Naive thymus-derived CD4-positive, alpha-beta T cell (primary cell): ENCODE measurements around the gene NINL. TPM values are rescaled to one million over a fixed set of nuclear protein-coding genes. Genes with fewer than 3 reads are reported as not detected.

Experiments used
- ATAC-seq: fragments of 150-1000 bp; cut with Tn5 transposase; 2 replicates; pipeline ENCODE4 v1.10.0; 2021; ENCODE audit warnings: mild to moderate bottlenecking, moderate library complexity
- CTCF ChIA-PET: fragments of 350-600 bp; sonication (Branson Sonifier 250); formaldehyde crosslinking; loops from one replicate; lab custom pipeline; 2021; ENCODE audit warnings: antibody characterized with exemption; lab: Charles Lee
- POLR2A ChIA-PET: fragments of 350-600 bp; sonication (Branson Sonifier 250); formaldehyde crosslinking; loops from one replicate; lab custom pipeline; 2021; ENCODE audit warnings: antibody characterized with exemption, inconsistent platforms; lab: Charles Lee
- DNase-seq, 9 donors: peaks; one replicate each; pipeline versions ENCODE4 v3.0.0 to v3.0.0-alpha.2; 2020 to 2022; ENCODE audit warnings: mixed read lengths in 1 of 9
- H3K27ac ChIP-seq: one replicate; pipeline ENCODE4 v1.7.0; 2013; ENCODE audit warnings: mild to moderate bottlenecking, low read depth, low read length, moderate library complexity
- H3K27me3 ChIP-seq, 2 donors: one replicate each; pipeline ENCODE4 v1.7.0; 2013; ENCODE audit warnings: low read length in 2 of 2, mild to moderate bottlenecking in 2 of 2, moderate library complexity in 2 of 2; ENCODE audit not compliant: control insufficient read depth in 2 of 2, insufficient read depth in 2 of 2
- H3K36me3 ChIP-seq, 3 experiments: 1 replicate in 2 of 3; 2 replicates in 1 of 3; pipeline ENCODE4 v1.7.0; 2013; ENCODE audit warnings: low read length in 3 of 3, mild to moderate bottlenecking in 3 of 3, moderate library complexity in 1 of 3; ENCODE audit not compliant: insufficient read depth in 3 of 3, control insufficient read depth in 2 of 3
- H3K4me1 ChIP-seq, 2 donors: one replicate each; pipeline ENCODE4 v1.7.0; 2013; ENCODE audit warnings: low read length in 2 of 2, mild to moderate bottlenecking in 2 of 2, moderate library complexity in 1 of 2; ENCODE audit not compliant: control insufficient read depth in 2 of 2, insufficient read depth in 2 of 2
- H3K4me3 ChIP-seq: 2 replicates; pipeline ENCODE4 v1.7.0; 2013; ENCODE audit warnings: mild to moderate bottlenecking, low read length
- H3K9me3 ChIP-seq, 3 experiments: 1 replicate in 2 of 3; 2 replicates in 1 of 3; pipeline ENCODE4 v1.7.0; 2013; ENCODE audit warnings: low read length in 3 of 3; ENCODE audit not compliant: control insufficient read depth in 2 of 3
- H3K27ac Mint-ChIP-seq, 9 donors: one replicate each; pipeline ENCODE4 v1.8.0; 2020 to 2022; ENCODE audit warnings: mixed read lengths in 9 of 9, mild to moderate bottlenecking in 8 of 9, moderate library complexity in 5 of 9, inconsistent platforms in 2 of 9
- H3K27me3 Mint-ChIP-seq, 5 donors: one replicate each; pipeline ENCODE4 v1.8.0; 2021 to 2022; ENCODE audit warnings: mixed read lengths in 5 of 5, mild to moderate bottlenecking in 1 of 5
- H3K36me3 Mint-ChIP-seq, 5 donors: one replicate each; pipeline ENCODE4 v1.8.0; 2020 to 2022; ENCODE audit warnings: mixed read lengths in 5 of 5, mild to moderate bottlenecking in 3 of 5, inconsistent platforms in 1 of 5
- H3K4me1 Mint-ChIP-seq, 7 donors: one replicate each; pipeline ENCODE4 v1.8.0; 2020 to 2022; ENCODE audit warnings: mixed read lengths in 7 of 7, mild to moderate bottlenecking in 3 of 7, inconsistent platforms in 1 of 7
- H3K4me3 Mint-ChIP-seq, 10 donors: one replicate each; pipeline ENCODE4 v1.8.0; 2020 to 2022; ENCODE audit warnings: mild to moderate bottlenecking in 10 of 10, mixed read lengths in 10 of 10, moderate library complexity in 6 of 10, inconsistent platforms in 2 of 10
- H3K9me3 Mint-ChIP-seq, 11 donors: one replicate each; pipeline ENCODE4 v1.8.0; 2020 to 2022; ENCODE audit warnings: mixed read lengths in 11 of 11, mild to moderate bottlenecking in 4 of 11, inconsistent platforms in 1 of 11, moderate library complexity in 1 of 11
- intact Hi-C, 2 donors: fragments of 100-400 bp; cut with micrococcal nuclease; formaldehyde crosslinking; loops; one replicate each; pipeline ENCODE4 v1.15.1; 2023
- polyA plus RNA-seq, 2 donors: library from polyadenylated mRNA; unstranded; fragments of 300-500 nt; fragmentation: Illumina TruSeq; gene quantifications; one replicate each; pipeline ENCODE4 v1.2.3, GENCODE V29; 2021
- total RNA-seq, 6 experiments: library from RNA in 5 of 6; stranded (reverse) in 5 of 6; gene quantifications; 1 replicate in 5 of 6; 2 replicates in 1 of 6; pipeline ENCODE4 v1.2.3 and lab custom pipeline; 2021 to 2026

The NINL gene
- total and polyA plus RNA-seq, 7 experiments from 2014 or later: 0.31 to 4.2 (median 2.4) TPM

DNA sequence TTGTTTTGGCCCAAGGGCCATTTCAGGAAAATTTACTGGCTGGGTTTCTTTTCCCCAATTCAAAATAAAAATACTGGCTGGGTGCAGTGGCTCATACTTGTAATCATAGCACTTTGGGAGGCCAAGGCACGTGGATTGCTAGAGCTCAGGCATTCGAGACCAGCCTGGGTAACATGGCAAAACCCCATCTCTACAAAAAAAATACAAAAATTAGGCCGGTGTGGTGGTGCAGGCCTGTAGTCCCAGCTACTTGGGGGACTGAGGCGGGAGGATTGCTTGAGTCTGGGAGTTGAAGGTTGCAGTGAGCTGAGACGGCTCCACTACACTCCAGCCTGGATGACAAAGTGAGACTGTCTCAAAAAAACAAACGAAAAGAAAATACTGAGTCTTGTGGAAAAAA lies 60.0 kb downstream of the NINL start:
- no peaks in the 10 kb centered on the region for H3K4me1 ChIP-seq
- H3K4me3 Mint-ChIP-seq: no peak overlapping the region
- no peak for DNase-seq
- CTCF ChIA-PET: no interaction called here
- no peak overlapping the region for H3K4me3 ChIP-seq
- no peaks in the 10 kb centered on the region for H3K27me3 Mint-ChIP-seq
- H3K27ac ChIP-seq: no peak overlapping the region
- ATAC-seq: no peak
- H3K36me3 ChIP-seq: no peaks in the 10 kb centered on the region
- peaks cover 0 to 13% (median 3%) of the 10 kb centered on the region in 11 donors for H3K9me3 Mint-ChIP-seq
- intact Hi-C loops: no loop called here
- no peak overlapping the region for H3K27ac Mint-ChIP-seq
- no peaks in the 10 kb centered on the region for H3K27me3 ChIP-seq
- POLR2A ChIA-PET: no interaction called here
- no peaks in the 10 kb centered on the region for H3K9me3 ChIP-seq
- H3K36me3 Mint-ChIP-seq: peaks cover 0 to 37% (median 1%) of the 10 kb centered on the region in 5 donors
- H3K4me1 Mint-ChIP-seq: no peaks in the 10 kb centered on the region

DNA sequence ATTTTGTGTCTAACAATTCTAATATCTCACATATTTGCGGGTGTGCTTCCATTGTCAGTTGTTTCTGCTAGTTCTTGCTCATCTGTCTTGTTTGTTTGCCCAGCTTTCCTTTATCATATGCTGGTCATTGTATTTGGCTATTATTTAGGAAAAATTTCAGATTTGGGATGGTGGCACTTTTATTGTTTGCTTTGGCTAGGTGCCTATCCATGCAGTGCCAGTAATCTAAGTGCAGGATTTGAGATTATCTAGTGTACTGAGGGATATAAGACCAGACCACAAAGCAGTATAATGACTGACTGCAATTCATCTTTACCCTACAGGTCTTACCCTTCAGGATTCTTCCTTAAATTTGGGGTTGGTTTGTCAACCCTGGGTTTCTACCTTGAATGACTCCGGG lies 63.9 kb downstream of the NINL start:
- Histone ChIP-seq H3K27me3 (no peaks in the 10 kb centered on the region), H3K4me3 (no peak overlapping the region), H3K4me1 (no peaks in the 10 kb centered on the region), H3K36me3 (no peaks in the 10 kb centered on the region), H3K9me3 (peaks cover 0 to 3% (median 0%) of the 10 kb centered on the region in 3 experiments), H3K27ac (no peak overlapping the region)
- intact Hi-C loops: no loop called here
- DNase-seq: no peak
- peaks cover 0 to 13% (median 6%) of the 10 kb centered on the region in 11 donors for H3K9me3 Mint-ChIP-seq
- H3K27ac Mint-ChIP-seq: no peak overlapping the region
- peaks cover 0 to 41% (median 7%) of the 10 kb centered on the region in 5 donors for H3K36me3 Mint-ChIP-seq
- H3K4me1 Mint-ChIP-seq: no peaks in the 10 kb centered on the region
- CTCF ChIA-PET: no interaction called here
- no peak overlapping the region for H3K4me3 Mint-ChIP-seq
- POLR2A ChIA-PET: no interaction called here
- no peak for ATAC-seq
- H3K27me3 Mint-ChIP-seq: no peaks in the 10 kb centered on the region

DNA sequence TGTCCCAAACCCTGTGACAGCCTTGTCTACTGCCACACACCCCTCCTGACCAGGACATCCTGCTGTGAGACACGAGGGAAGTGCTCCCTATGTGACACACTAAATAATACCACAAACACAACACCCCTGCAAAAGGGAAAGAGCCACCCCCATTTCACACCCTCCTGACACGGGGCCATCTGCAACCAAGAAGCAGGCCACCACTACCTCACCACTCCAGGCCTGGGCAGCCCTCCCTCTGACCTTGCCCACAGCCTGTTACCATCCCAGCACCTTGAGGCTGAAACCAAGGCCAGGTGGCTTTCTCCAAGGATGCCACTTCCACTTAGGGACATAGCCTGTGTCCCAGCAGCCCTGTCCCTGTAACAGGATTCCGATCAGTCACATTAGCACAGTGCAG lies 68.2 kb downstream of the NINL start:
- DNase-seq: no peak
- Mint-ChIP-seq H3K27me3 (no peaks in the 10 kb centered on the region), H3K36me3 (peaks cover 26 to 60% (median 31%) of the 10 kb centered on the region in 5 donors), H3K27ac (no peak overlapping the region), H3K9me3 (peaks cover 13 to 55% (median 34%) of the 10 kb centered on the region in 11 donors), H3K4me1 (no peaks in the 10 kb centered on the region), H3K4me3 (no peak overlapping the region)
- Histone ChIP-seq H3K27ac (no peak overlapping the region), H3K27me3 (no peaks in the 10 kb centered on the region), H3K4me3 (no peak overlapping the region), H3K9me3 (peaks cover 0 to 29% (median 5%) of the 10 kb centered on the region in 3 experiments), H3K4me1 (no peaks in the 10 kb centered on the region), H3K36me3 (no peaks in the 10 kb centered on the region)
- no peak for ATAC-seq
- intact Hi-C loops: no loop called here
- CTCF ChIA-PET: no interaction called here
- POLR2A ChIA-PET: no interaction called here

DNA sequence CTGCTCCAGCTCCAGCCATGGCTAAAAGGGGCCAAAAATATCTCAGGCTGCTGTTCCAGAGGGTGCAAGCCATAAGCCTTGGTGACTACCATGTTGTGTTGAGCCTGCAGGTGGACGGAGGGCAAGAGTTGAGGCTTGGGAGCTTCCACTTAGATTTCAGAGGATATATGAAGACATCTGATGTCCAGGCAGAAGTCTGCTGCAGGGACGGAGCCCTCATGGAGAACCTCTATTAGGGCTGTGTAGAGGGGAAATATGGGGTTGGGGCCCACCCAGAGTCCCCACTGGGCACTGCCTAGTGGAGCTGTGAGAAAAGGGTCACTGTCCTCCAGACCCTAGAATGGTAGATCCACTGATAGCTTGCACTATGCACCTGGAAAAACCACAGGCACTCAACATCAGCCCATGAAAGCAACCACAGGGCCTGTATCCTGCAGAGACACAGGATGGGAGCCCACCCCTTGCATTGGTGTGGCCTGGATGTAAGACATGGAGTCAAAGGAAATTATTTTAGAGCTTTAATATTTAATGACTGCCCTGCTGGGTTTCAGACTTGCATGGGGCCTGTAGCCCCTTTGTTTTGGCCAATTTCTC lies 70.5 kb downstream of the NINL start:
- Histone ChIP-seq H3K9me3 (peaks cover 0 to 29% (median 5%) of the 10 kb centered on the region in 3 experiments), H3K4me1 (no peaks in the 10 kb centered on the region), H3K27me3 (no peaks in the 10 kb centered on the region), H3K4me3 (no peak overlapping the region), H3K36me3 (no peaks in the 10 kb centered on the region), H3K27ac (no peak overlapping the region)
- peaks cover 13 to 57% (median 35%) of the 10 kb centered on the region in 11 donors for H3K9me3 Mint-ChIP-seq
- no peak overlapping the region for H3K4me3 Mint-ChIP-seq
- H3K27ac Mint-ChIP-seq: no peak overlapping the region
- H3K4me1 Mint-ChIP-seq: no peaks in the 10 kb centered on the region
- H3K36me3 Mint-ChIP-seq: peaks cover 26 to 65% (median 36%) of the 10 kb centered on the region in 5 donors
- intact Hi-C loops: no loop called here
- ATAC-seq: no peak
- POLR2A ChIA-PET: no interaction called here
- no peaks in the 10 kb centered on the region for H3K27me3 Mint-ChIP-seq
- DNase-seq: no peak
- CTCF ChIA-PET: no interaction called here

DNA sequence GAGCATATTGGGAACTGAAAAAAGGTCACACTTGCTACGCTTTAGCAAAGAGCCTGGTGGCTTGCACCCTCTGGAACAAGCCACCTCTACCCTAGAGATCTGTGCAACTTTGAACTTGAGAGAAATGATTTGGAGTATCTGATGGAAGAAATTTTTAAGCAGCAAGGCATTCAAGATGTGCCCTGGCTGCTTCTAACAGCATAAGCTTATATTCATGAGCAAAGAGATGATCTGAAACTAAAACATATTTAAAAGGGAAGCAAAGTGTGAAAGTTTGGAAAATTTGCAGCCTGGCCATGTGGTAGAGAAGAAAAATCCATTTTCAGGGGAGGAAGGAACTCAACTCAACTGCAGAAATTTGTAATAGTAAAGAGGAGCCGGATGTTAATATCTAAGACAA lies 71.1 kb downstream of the NINL start:
- no peaks in the 10 kb centered on the region for H3K4me1 Mint-ChIP-seq
- peaks cover 0 to 29% (median 5%) of the 10 kb centered on the region in 3 experiments for H3K9me3 ChIP-seq
- ATAC-seq (no peak), DNase-seq (no peak)
- H3K4me3 ChIP-seq: no peak overlapping the region
- H3K36me3 Mint-ChIP-seq: peaks cover 26 to 72% (median 39%) of the 10 kb centered on the region in 5 donors
- intact Hi-C loops: no loop called here
- H3K27ac Mint-ChIP-seq: no peak overlapping the region
- no peaks in the 10 kb centered on the region for H3K27me3 Mint-ChIP-seq
- ChIA-PET CTCF (no interaction called here), POLR2A (no interaction called here)
- peaks cover 15 to 60% (median 35%) of the 10 kb centered on the region in 11 donors for H3K9me3 Mint-ChIP-seq
- no peaks in the 10 kb centered on the region for H3K27me3 ChIP-seq
- H3K4me3 Mint-ChIP-seq: no peak overlapping the region
- H3K27ac ChIP-seq: no peak overlapping the region
- H3K4me1 ChIP-seq: no peaks in the 10 kb centered on the region
- H3K36me3 ChIP-seq: no peaks in the 10 kb centered on the region

DNA sequence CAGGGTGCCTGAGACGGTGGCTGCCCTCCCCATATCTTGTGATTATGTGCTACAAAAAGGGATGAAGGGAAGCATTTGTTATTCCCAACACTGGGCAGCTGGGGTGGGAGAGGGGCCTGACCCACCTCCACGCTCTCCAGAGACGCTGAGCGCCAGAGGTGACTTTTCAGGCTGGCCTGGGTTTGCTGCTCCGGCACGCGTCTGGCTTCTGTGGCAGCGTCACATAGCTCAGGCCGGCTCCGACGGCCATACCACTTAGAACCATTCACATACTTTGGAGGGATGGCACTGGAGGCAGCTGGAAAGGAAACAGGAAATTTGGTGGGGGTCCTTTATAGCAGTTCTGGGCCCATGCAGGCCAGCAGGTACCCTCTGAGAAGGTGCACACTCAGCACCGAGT lies 72.6 kb downstream of the NINL start:
- POLR2A ChIA-PET: no interaction called here
- no peak for ATAC-seq
- CTCF ChIA-PET: no interaction called here

DNA sequence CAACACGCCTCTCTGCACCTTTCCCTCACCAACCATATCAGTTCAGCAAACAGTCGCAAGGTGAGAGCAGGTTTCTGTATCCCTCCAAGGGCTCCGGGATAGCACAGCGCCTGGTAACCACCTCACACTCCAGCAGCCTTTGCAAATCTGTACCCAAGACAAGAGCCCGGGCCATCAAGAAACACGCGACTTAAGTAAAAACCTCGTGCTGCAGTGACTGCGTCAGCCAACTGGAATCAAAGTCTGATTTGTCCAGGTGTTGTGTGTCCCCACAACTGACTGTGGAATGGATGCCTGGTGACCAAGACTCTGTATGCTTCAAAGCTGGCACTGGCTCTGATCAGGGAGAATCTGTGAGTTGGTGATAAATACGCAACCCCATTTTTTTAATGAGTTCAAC lies 74.1 kb downstream of the NINL start:
- DNase-seq (no peak), ATAC-seq (no peak)
- CTCF ChIA-PET: no interaction called here

More for the DNA sequence above, 72.6 kb downstream of the NINL start:
- Mint-ChIP-seq H3K36me3 (peaks cover 24 to 74% (median 47%) of the 10 kb centered on the region in 5 donors), H3K27ac (no peak overlapping the region), H3K4me3 (no peak overlapping the region), H3K27me3 (no peaks in the 10 kb centered on the region), H3K4me1 (no peaks in the 10 kb centered on the region), H3K9me3 (peaks cover 19 to 66% (median 35%) of the 10 kb centered on the region in 11 donors)
- H3K4me3 ChIP-seq: no peak overlapping the region
- H3K27me3 ChIP-seq: no peaks in the 10 kb centered on the region
- peaks cover 0 to 29% (median 5%) of the 10 kb centered on the region in 3 experiments for H3K9me3 ChIP-seq
- H3K36me3 ChIP-seq: no peaks in the 10 kb centered on the region
- H3K27ac ChIP-seq: no peak overlapping the region
- no peak for DNase-seq
- H3K4me1 ChIP-seq: no peaks in the 10 kb centered on the region
- intact Hi-C loops: no loop called here

More for the DNA sequence above, 74.1 kb downstream of the NINL start:
- Histone ChIP-seq H3K27me3 (no peaks in the 10 kb centered on the region), H3K4me1 (no peaks in the 10 kb centered on the region), H3K36me3 (no peaks in the 10 kb centered on the region), H3K9me3 (peaks cover 0 to 24% (median 5%) of the 10 kb centered on the region in 3 experiments), H3K4me3 (no peak overlapping the region), H3K27ac (no peak overlapping the region)
- no peak overlapping the region for H3K27ac Mint-ChIP-seq
- no peaks in the 10 kb centered on the region for H3K4me1 Mint-ChIP-seq
- H3K36me3 Mint-ChIP-seq: peaks cover 21 to 65% (median 40%) of the 10 kb centered on the region in 5 donors
- POLR2A ChIA-PET: no interaction called here
- peaks cover 19 to 51% (median 32%) of the 10 kb centered on the region in 11 donors for H3K9me3 Mint-ChIP-seq
- no peak overlapping the region for H3K4me3 Mint-ChIP-seq
- no peaks in the 10 kb centered on the region for H3K27me3 Mint-ChIP-seq
- intact Hi-C loops: no loop called here
